HepG2 (cell line): ENCODE data around the gene GJA5. TPM values are rescaled to one million over a fixed set of nuclear protein-coding genes. Genes with fewer than 3 reads are reported as not detected.
A peak's percentile ranks its signal among the peaks of the same experiment; 100 is the strongest.

Experiments
- ATAC-seq: fragments of 200-7000 bp; cut with Tn5 transposase; 3 replicates; pipeline ENCODE4 v1.9.1; 2020; ENCODE audit warnings: mild to moderate bottlenecking, moderate library complexity
- BruUV-seq: library from RNA; stranded (reverse); fragments of 400-500 nt; replicated peaks from 2 replicates; lab custom pipeline; 2021; lab: Mats Ljungman, UMichigan
- CTCF ChIA-PET: fragments of 300-600 bp; formaldehyde crosslinking; extraction: SDS; loops from one replicate; lab custom pipeline; 2021; ENCODE audit warnings: low total read pairs, inconsistent platforms, low intra/inter-chr PET ratio; lab: Yijun Ruan, JAX
- POLR2A ChIA-PET: fragments of 350-600 bp; sonication (Branson Sonifier 250); formaldehyde crosslinking; loops from one replicate; lab custom pipeline; 2020; ENCODE audit warnings: antibody characterized with exemption, inconsistent platforms; lab: Yijun Ruan, JAX
- DNase-seq: peaks from one replicate; pipeline ENCODE4 v3.0.0-alpha.2; 2015; ENCODE audit warnings: low spot score
- FAIRE-seq: peaks from 3 replicates; lab custom pipeline; 2011; peaks lifted over from hg19 to GRCh38; lab: Jason Lieb, UNC
- H2AFZ ChIP-seq: one replicate; pipeline ENCODE4 v1.6.1; 2011; ENCODE audit warnings: low read length, inconsistent platforms
- H3K27ac ChIP-seq: fragments of 300-600 bp; 3 replicates; pipeline ENCODE4 v1.8.0; 2011; ENCODE audit warnings: mixed run types, mild to moderate bottlenecking, mixed read lengths, low read length, inconsistent platforms; ENCODE audit not compliant: insufficient read depth; ENCODE audit errors: extremely low read length
- H3K27me3 ChIP-seq, 2 experiments: fragments of 200-600 bp in 1 of 2; 2 replicates in 1 of 2; 3 replicates in 1 of 2; pipeline versions ENCODE4 v1.6.0 to v1.8.0; 2011; ENCODE audit warnings: low read length in 2 of 2, mild to moderate bottlenecking in 2 of 2, moderate library complexity in 2 of 2, inconsistent platforms in 1 of 2; ENCODE audit not compliant: insufficient read depth in 2 of 2, control insufficient read depth in 1 of 2
- H3K36me3 ChIP-seq, 2 experiments: fragments of 200-600 bp in 1 of 2; replicated peaks in 1 of 2; 2 replicates in 1 of 2; 3 replicates in 1 of 2; pipeline versions ENCODE4 v1.5.1 to v1.8.0; 2011; ENCODE audit warnings: low read length in 2 of 2, inconsistent platforms in 1 of 2; ENCODE audit not compliant: insufficient read depth in 2 of 2, control insufficient read depth in 1 of 2
- H3K4me1 ChIP-seq: 2 replicates; pipeline ENCODE4 v1.5.1; 2012; ENCODE audit warnings: low read length, inconsistent platforms; ENCODE audit not compliant: insufficient read depth
- H3K4me2 ChIP-seq: 2 replicates; pipeline ENCODE4 v1.6.0; 2011; ENCODE audit warnings: low read depth, low read length, inconsistent platforms
- H3K4me3 ChIP-seq, 3 experiments: fragments of 200-600 bp in 1 of 3; sonication (generic), shearing (Covaris generic) in 1 of 3; replicated peaks in 1 of 3; 2 replicates each; pipeline ENCODE4 v1.5.1; 2011 to 2016; ENCODE audit warnings: low read length in 3 of 3, inconsistent platforms in 2 of 3, low read depth in 2 of 3, mild to moderate bottlenecking in 2 of 3, control low read depth in 1 of 3, mixed read lengths in 1 of 3; ENCODE audit not compliant: insufficient read depth in 1 of 3
- H3K79me2 ChIP-seq: one replicate; pipeline ENCODE4 v1.6.1; 2011; ENCODE audit warnings: low read length, inconsistent platforms; ENCODE audit not compliant: insufficient read depth
- H3K9ac ChIP-seq: 2 replicates; pipeline ENCODE4 v1.6.0; 2011; ENCODE audit warnings: mild to moderate bottlenecking, low read depth, low read length, inconsistent platforms; ENCODE audit not compliant: insufficient read depth
- H3K9me3 ChIP-seq: 2 replicates; pipeline ENCODE4 v1.5.1; 2012; ENCODE audit warnings: mild to moderate bottlenecking, low read length
- H4K20me1 ChIP-seq: 2 replicates; pipeline ENCODE4 v1.6.0; 2011; ENCODE audit warnings: inconsistent platforms, mild to moderate bottlenecking, low read length, moderate library complexity; ENCODE audit not compliant: insufficient read depth
- CEBPB ChIP-seq: IDR thresholded peaks from 2 replicates; pipeline ENCODE4 v1.6.1; 2011; ENCODE audit warnings: low read depth, low read length, improper control_type of control experiment, borderline replicate concordance
- MAFF ChIP-seq: IDR thresholded peaks from 2 replicates; pipeline ENCODE4 v1.6.1; 2011; ENCODE audit warnings: low read depth, low read length, improper control_type of control experiment
- ZNF407 ChIP-seq: sonication (generic); formaldehyde crosslinking; IDR thresholded peaks from one replicate; pipeline ENCODE4 v1.5.1; 2020; ENCODE audit warnings: mild to moderate bottlenecking, missing genetic modification reagents; ENCODE audit errors: not compliant biosample characterization
- ZNF646 ChIP-seq: sonication (generic); formaldehyde crosslinking; IDR thresholded peaks from 2 replicates; pipeline ENCODE4 v1.9.0; 2021; ENCODE audit warnings: mild to moderate bottlenecking, missing genetic modification reagents
- WGBS: methylation state at CpG from one replicate; pipeline ENCODE4 v1.1.6; 2017; ENCODE audit warnings: low lambda C conversion rate; 5-methylcytosine and 5-hydroxymethylcytosine counted together
- in situ Hi-C: cut with HindIII; loops from 2 replicates; pipeline ENCODE4 v1.10.0; 2017; ENCODE audit warnings: low pct_unique_long_range_greater_than_20kb; ENCODE audit not compliant: extremely low pct_ligation_motif_present
- intact Hi-C: fragments of 100-400 bp; cut with micrococcal nuclease; formaldehyde crosslinking; loops from one replicate; pipeline ENCODE4 v1.10.0; 2022; ENCODE audit not compliant: unreplicated experiment
- polyA plus RNA-seq, 8 experiments: library from polyadenylated mRNA; depleted of rRNA in 3 of 8; stranded (reverse) in 7 of 8; unstranded in 1 of 8; fragments of >200 nt; fragmentation: Illumina TruSeq in 4 of 8; extraction: Trizol in 4 of 8; gene quantifications; 2 replicates each; pipeline versions ENCODE4 v1.2.1 to v1.2.3, GENCODE V29; 2011 to 2016; ENCODE audit warnings: low read depth in 4 of 8, missing spikeins in 1 of 8, mixed read lengths in 1 of 8; ENCODE audit not compliant: insufficient read depth in 1 of 8
- total RNA-seq, 5 experiments: library from RNA; depleted of rRNA; stranded (reverse); fragments of >200 nt; fragmentation: Illumina TruSeq; extraction: Trizol; gene quantifications; 2 replicates each; pipeline ENCODE4 v1.2.3, GENCODE V29; 2016; ENCODE audit warnings: low read depth in 1 of 5
- TF ChIP-seq, protein P1 (sequence below): sonication (generic); formaldehyde crosslinking; IDR thresholded peaks from 2 replicates; pipeline ENCODE4 v1.5.0; 2020; ENCODE audit warnings: mild to moderate bottlenecking, missing genetic modification reagents, borderline replicate concordance

GJA5 gene
- total and polyA plus RNA-seq, 2 of the 13 experiments (the other 11 are each of a cell fraction or from before 2014, with no cell fraction given): not detected

DNA sequence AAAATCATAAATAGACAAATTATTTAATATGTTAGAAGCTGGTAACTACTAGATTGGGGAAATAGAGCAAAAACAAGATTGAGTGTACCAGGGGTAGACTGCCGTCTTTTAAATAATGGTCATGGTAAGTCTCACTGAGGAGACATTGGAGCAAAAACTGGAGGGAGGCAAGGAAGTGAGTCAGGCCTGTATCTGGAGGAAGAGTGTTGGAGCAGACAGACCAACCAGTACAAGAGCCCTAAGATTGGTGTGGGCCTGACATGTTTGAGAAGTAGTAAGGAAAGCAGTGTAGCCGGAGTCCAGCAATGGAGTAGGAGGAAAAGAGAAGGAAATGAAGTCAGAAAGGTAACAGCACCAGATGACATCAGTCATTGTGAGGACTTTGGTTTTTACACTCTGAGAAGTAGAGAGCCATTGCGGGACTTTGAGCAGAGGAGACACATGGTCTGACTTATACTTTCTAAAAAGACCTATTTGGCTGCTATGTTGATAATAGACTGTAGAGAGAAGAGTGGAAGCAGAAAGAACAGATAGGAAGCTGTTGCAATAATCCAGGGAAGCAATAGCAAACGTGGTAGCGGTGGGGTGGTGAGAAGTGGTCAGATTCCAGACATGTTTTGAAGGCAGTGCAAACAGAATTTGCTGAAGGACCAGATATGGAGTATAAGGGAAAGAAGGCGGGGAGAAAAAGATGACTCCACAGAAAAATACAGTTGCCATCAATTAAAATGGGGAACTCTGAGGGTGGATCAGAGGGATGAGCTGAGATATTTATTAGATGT is 44.7 kb upstream of the GJA5 start:
- Histone ChIP-seq H3K9ac (no peak overlapping the region), H3K4me2 (no peak overlapping the region), H2AFZ (no peak overlapping the region), H3K9me3 (no peaks in the 10 kb centered on the region), H4K20me1 (no peaks in the 10 kb centered on the region), H3K27me3 (no peaks in the 10 kb centered on the region; a peak in 1 of 5 replicates), H3K4me3 (no peak overlapping the region), H3K79me2 (no peaks in the 10 kb centered on the region), H3K36me3 (no peaks in the 10 kb centered on the region), H3K27ac (no peak overlapping the region), H3K4me1 (peaks cover 34% of the 10 kb centered on the region)
- ATAC-seq: peak; percentile 74
- in situ Hi-C loops (no loop called here), intact Hi-C loops (no loop called here)
- POLR2A ChIA-PET: no interaction called here
- 13% methylated on average over 6 of the region's 6 CpGs for WGBS
- peak; percentile 60 for DNase-seq
- no TSS peak for BruUV-seq
- CTCF ChIA-PET: no interaction called here
- peak; percentile 51 for FAIRE-seq
- TF ChIP-seq, protein P1, sequence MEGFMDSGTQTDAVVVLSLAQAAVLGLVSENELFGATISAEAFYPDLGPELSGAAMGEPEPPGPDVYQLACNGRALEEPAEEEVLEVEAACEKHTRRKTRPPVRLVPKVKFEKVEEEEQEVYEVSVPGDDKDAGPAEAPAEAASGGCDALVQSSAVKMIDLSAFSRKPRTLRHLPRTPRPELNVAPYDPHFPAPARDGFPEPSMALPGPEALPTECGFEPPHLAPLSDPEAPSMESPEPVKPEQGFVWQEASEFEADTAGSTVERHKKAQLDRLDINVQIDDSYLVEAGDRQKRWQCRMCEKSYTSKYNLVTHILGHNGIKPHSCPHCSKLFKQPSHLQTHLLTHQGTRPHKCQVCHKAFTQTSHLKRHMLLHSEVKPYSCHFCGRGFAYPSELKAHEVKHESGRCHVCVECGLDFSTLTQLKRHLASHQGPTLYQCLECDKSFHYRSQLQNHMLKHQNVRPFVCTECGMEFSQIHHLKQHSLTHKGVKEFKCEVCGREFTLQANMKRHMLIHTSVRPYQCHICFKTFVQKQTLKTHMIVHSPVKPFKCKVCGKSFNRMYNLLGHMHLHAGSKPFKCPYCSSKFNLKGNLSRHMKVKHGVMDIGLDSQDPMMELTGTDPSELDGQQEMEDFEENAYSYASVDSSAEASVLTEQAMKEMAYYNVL: 0 out of 2 replicates have a peak, but pooled peaks have one; percentile 27
- no peak for TF ChIP-seq ZNF646 (CRISPR knock-in tag)
- 0 out of 2 replicates have a peak, but pooled peaks have one; percentile 38 for TF ChIP-seq MAFF
- peak; percentile 46; the same call in 1 of the 2 replicates for TF ChIP-seq CEBPB
- TF ChIP-seq ZNF407 (CRISPR knock-in tag): no peak
